Measurements from ENCODE around the gene RNPS1.

RNPS1 gene

DNA sequence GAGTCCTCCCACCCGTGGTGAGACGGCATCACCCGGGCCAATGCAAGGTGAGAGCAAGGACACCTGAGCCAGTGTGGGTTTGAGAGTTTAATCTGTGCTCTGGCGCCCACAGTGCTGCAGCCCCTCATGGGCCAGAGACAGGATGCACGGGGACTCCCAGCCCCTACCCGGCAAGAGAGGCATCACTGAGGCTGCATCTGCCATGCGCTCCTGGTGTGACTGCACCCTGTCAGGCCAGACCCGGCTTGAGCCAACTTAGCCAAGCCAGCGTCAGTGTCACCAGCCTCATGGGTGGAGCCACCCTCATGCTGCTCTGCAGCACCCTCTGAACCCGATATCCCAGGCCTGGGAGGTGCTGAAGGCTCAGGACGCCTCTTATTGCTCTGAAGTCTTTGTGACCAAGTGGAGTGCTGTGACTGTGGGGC lies 56.0 kb downstream of the RNPS1 start:
- Histone ChIP-seq H3K4me2 (ENCODE audit: low read length) (no peak overlapping the region), H3K9me3 (ENCODE audit: insufficient read depth, low read length) (no peaks in the 10 kb centered on the region), H3K36me3 (replicated peaks; ENCODE audit: low read depth, low read length) (peaks cover 22% of the 10 kb centered on the region), H3K79me2 (ENCODE audit: low read length) (peaks cover 24% of the 10 kb centered on the region), H3K4me3 (ENCODE audit: low read length) (no peak overlapping the region), H3K27me3 (ENCODE audit: low read depth, low read length) (no peaks in the 10 kb centered on the region), H2AFZ (ENCODE audit: low read depth, low read length) (no peak overlapping the region), H4K20me1 (ENCODE audit: insufficient read depth, low read length) (peaks cover 7% of the 10 kb centered on the region), H3K9ac (ENCODE audit: low read length) (no peak overlapping the region), H3K4me1 (ENCODE audit: low read length) (peaks cover 13% of the 10 kb centered on the region), H3K27ac (ENCODE audit: low read length) (no peak overlapping the region)
- TF ChIP-seq CTCF (IDR thresholded peaks at IDR 0.05; ENCODE audit: low read depth, low read length) (no peak), EZH2phosphoT487 (IDR thresholded peaks at IDR 0.05; ENCODE audit: low read depth) (no peak)

- H4K20me1 ChIP-seq (ENCODE audit: insufficient read depth, low read length) = peaks cover 7% of the 10 kb centered on the region
- peaks cover 37% of the 10 kb centered on the region for H3K79me2 ChIP-seq (ENCODE audit: low read length)
- no peak within 1 kb of the TSS for H3K4me2 ChIP-seq (ENCODE audit: low read length)
- peaks cover 25% of the 10 kb centered on the region for H3K36me3 ChIP-seq (replicated peaks; ENCODE audit: low read depth, low read length)
- H3K9me3 ChIP-seq (ENCODE audit: insufficient read depth, low read length) = no peaks in the 10 kb centered on the region
- no peaks in the 10 kb centered on the region for H3K27me3 ChIP-seq (ENCODE audit: low read depth, low read length)
- H3K4me3 ChIP-seq (ENCODE audit: low read length) = no peak within 1 kb of the TSS
- no peak within 1 kb of the TSS for H3K9ac ChIP-seq (ENCODE audit: low read length)
- TF ChIP-seq EZH2phosphoT487 (IDR thresholded peaks at IDR 0.05; ENCODE audit: low read depth) (no peak), CTCF (IDR thresholded peaks at IDR 0.05; ENCODE audit: low read depth, low read length) (no peak)
- H3K4me1 ChIP-seq (ENCODE audit: low read length) = peaks cover 21% of the 10 kb centered on the region
- H3K27ac ChIP-seq (ENCODE audit: low read length) = no peak within 1 kb of the TSS
- no peak within 1 kb of the TSS for H2AFZ ChIP-seq (ENCODE audit: low read depth, low read length)
Observed at GRCh38 chr16:2210386-2211365, 57.2 kb downstream of the RNPS1 start, which contains the start of gene BRICD5. Gene BRICD5, minus strand, starts transcription at chr16:2210863. Its CDS starts 30 bp downstream, at chr16:2210833.

DNA sequence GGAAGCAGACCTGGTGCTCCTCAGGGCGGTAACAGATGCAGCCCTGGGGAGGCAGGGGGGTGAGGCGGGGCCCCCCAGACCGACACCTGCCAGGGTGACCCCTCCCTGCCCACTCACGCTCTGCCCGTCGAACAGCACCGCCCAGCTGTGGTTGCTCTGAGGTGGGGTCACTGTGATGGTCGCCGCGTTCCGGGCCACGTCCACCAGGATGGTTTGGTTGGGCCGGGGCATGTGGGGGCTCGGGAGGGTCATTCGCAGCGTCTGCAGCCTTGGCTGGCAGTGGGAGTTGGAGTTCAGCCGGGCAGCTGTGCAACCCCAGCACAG lies 58.0 kb downstream of the RNPS1 start:
- Histone ChIP-seq H3K9me3 (ENCODE audit: insufficient read depth, low read length) (no peaks in the 10 kb centered on the region), H2AFZ (ENCODE audit: low read depth, low read length) (no peak overlapping the region), H3K27ac (ENCODE audit: low read length) (no peak overlapping the region), H3K4me1 (ENCODE audit: low read length) (peaks cover 21% of the 10 kb centered on the region), H3K36me3 (replicated peaks; ENCODE audit: low read depth, low read length) (peaks cover 25% of the 10 kb centered on the region), H3K4me2 (ENCODE audit: low read length) (no peak overlapping the region), H3K79me2 (ENCODE audit: low read length) (peaks cover 37% of the 10 kb centered on the region), H3K27me3 (ENCODE audit: low read depth, low read length) (no peaks in the 10 kb centered on the region), H4K20me1 (ENCODE audit: insufficient read depth, low read length) (peaks cover 7% of the 10 kb centered on the region), H3K9ac (ENCODE audit: low read length) (no peak overlapping the region), H3K4me3 (ENCODE audit: low read length) (no peak overlapping the region)
- no peak for TF ChIP-seq CTCF (IDR thresholded peaks at IDR 0.05; ENCODE audit: low read depth, low read length)
- TF ChIP-seq EZH2phosphoT487 (IDR thresholded peaks at IDR 0.05; ENCODE audit: low read depth) = no peak

- H3K9me3 ChIP-seq (ENCODE audit: insufficient read depth, low read length) = no peaks in the 10 kb centered on the region
- H3K4me3 ChIP-seq (ENCODE audit: low read length) = no peak overlapping the region
- H3K27ac ChIP-seq (ENCODE audit: low read length) = no peak overlapping the region
- H3K27me3 ChIP-seq (ENCODE audit: low read depth, low read length) = no peaks in the 10 kb centered on the region
- peaks cover 24% of the 10 kb centered on the region for H3K4me1 ChIP-seq (ENCODE audit: low read length)
- TF ChIP-seq CTCF (IDR thresholded peaks at IDR 0.05; ENCODE audit: low read depth, low read length) (no peak), EZH2phosphoT487 (IDR thresholded peaks at IDR 0.05; ENCODE audit: low read depth) (no peak)
- no peak overlapping the region for H3K9ac ChIP-seq (ENCODE audit: low read length)
- H3K79me2 ChIP-seq (ENCODE audit: low read length) = peaks cover 37% of the 10 kb centered on the region
- H3K4me2 ChIP-seq (ENCODE audit: low read length) = no peak overlapping the region
- H3K36me3 ChIP-seq (replicated peaks; ENCODE audit: low read depth, low read length) = peaks cover 25% of the 10 kb centered on the region
- H2AFZ ChIP-seq (ENCODE audit: low read depth, low read length) = no peak overlapping the region
- peaks cover 7% of the 10 kb centered on the region for H4K20me1 ChIP-seq (ENCODE audit: insufficient read depth, low read length)
Observed at GRCh38 chr16:2209258-2210008, 58.5 kb downstream of the RNPS1 start.

All from OCI-LY3 (cell line).